Calu3 (cell line): Measurements from ENCODE around the gene MMAB. TPM values are rescaled to one million over a fixed set of nuclear protein-coding genes. Genes with fewer than 3 reads are reported as not detected.

Experiments
- BruUV-seq: library from RNA; stranded (reverse); fragments of 400-500 nt; replicated peaks from 2 replicates; lab custom pipeline; 2021; lab: Mats Ljungman, UMichigan
- CTCF ChIA-PET: fragments of 300-600 bp; sonication (Branson Sonifier 250); formaldehyde crosslinking; loops from one replicate; lab custom pipeline; 2022; ENCODE audit warnings: antibody characterized with exemption; lab: Charles Lee
- DNase-seq: peaks from one replicate; pipeline ENCODE4 v3.0.0; 2022
- H3K27ac Mint-ChIP-seq: one replicate; pipeline ENCODE4 v1.8.0; 2022; ENCODE audit warnings: mixed read lengths; ENCODE audit not compliant: unreplicated experiment
- H3K27me3 Mint-ChIP-seq: one replicate; pipeline ENCODE4 v1.8.0; 2022; ENCODE audit warnings: mixed read lengths; ENCODE audit not compliant: unreplicated experiment
- H3K36me3 Mint-ChIP-seq: one replicate; pipeline ENCODE4 v1.8.0; 2022; ENCODE audit warnings: mild to moderate bottlenecking, moderate library complexity, mixed read lengths; ENCODE audit not compliant: insufficient read depth, unreplicated experiment
- H3K4me1 Mint-ChIP-seq: one replicate; pipeline ENCODE4 v1.8.0; 2022; ENCODE audit warnings: mild to moderate bottlenecking, low read depth, mixed read lengths; ENCODE audit not compliant: unreplicated experiment
- H3K4me3 Mint-ChIP-seq: one replicate; pipeline ENCODE4 v1.8.0; 2022; ENCODE audit warnings: mild to moderate bottlenecking, low read depth, moderate library complexity, mixed read lengths; ENCODE audit not compliant: unreplicated experiment
- H3K9me3 Mint-ChIP-seq: one replicate; pipeline ENCODE4 v1.8.0; 2022; ENCODE audit warnings: low read depth, mixed read lengths; ENCODE audit not compliant: unreplicated experiment
- intact Hi-C: fragments of 100-400 bp; cut with micrococcal nuclease; formaldehyde crosslinking; loops from one replicate; pipeline ENCODE4 v1.10.0; 2022; ENCODE audit not compliant: unreplicated experiment
- total RNA-seq: library from RNA; stranded (reverse); gene quantifications from 2 replicates; pipeline ENCODE4 v1.2.3, GENCODE V29; 2022
- TF ChIP-seq, protein P1 (sequence below): fragments of 200-600 bp; IDR thresholded peaks from one replicate; pipeline ENCODE4 v1.8.0; 2022; ENCODE audit warnings: antibody characterized with exemption; ENCODE audit not compliant: unreplicated experiment

Gene MMAB
- total RNA-seq, 1 experiment from 2014 or later, result 82.8 TPM

DNA sequence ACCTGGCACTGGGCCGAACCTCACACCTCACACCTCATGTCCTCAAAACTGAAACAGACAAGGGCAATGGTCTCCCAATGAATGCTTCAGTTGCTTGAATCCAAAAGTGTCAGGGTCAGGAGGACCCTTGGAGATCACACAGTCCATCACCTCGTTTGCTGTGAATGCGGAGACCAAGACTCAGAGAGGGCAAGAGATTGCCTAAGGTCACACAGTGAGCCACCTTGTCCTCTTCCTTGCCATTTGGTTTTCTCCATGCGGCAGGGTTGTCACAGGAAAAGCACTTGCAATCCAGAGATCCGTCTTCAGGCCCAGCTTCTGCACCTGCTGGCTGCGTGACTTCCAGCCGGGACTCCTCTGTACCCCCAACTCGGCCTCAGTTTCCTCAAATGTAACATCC lies 28.3 kb upstream of the MMAB start:
- TF ChIP-seq, protein P1, sequence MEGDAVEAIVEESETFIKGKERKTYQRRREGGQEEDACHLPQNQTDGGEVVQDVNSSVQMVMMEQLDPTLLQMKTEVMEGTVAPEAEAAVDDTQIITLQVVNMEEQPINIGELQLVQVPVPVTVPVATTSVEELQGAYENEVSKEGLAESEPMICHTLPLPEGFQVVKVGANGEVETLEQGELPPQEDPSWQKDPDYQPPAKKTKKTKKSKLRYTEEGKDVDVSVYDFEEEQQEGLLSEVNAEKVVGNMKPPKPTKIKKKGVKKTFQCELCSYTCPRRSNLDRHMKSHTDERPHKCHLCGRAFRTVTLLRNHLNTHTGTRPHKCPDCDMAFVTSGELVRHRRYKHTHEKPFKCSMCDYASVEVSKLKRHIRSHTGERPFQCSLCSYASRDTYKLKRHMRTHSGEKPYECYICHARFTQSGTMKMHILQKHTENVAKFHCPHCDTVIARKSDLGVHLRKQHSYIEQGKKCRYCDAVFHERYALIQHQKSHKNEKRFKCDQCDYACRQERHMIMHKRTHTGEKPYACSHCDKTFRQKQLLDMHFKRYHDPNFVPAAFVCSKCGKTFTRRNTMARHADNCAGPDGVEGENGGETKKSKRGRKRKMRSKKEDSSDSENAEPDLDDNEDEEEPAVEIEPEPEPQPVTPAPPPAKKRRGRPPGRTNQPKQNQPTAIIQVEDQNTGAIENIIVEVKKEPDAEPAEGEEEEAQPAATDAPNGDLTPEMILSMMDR, result no peak
- CTCF ChIA-PET, result no interaction called here
- no peaks in the 10 kb centered on the region for H3K9me3 Mint-ChIP-seq
- DNase-seq, result no peak
- H3K36me3 Mint-ChIP-seq, result peaks cover 14% of the 10 kb centered on the region
- peaks cover 20% of the 10 kb centered on the region for H3K27me3 Mint-ChIP-seq
- H3K27ac Mint-ChIP-seq, result no peak overlapping the region
- BruUV-seq, result no TSS peak
- intact Hi-C loops, result no loop called here
- no peaks in the 10 kb centered on the region for H3K4me1 Mint-ChIP-seq
- H3K4me3 Mint-ChIP-seq, result no peak overlapping the region

GRCh38 chr12:109600995-109601394 lies 27.7 kb upstream of the MMAB start:
- H3K4me3 Mint-ChIP-seq, result no peak overlapping the region
- no peak for DNase-seq
- no TSS peak for BruUV-seq
- H3K9me3 Mint-ChIP-seq, result no peaks in the 10 kb centered on the region
- CTCF ChIA-PET, result no interaction called here
- no peak overlapping the region for H3K27ac Mint-ChIP-seq
- intact Hi-C loops, result no loop called here
- H3K4me1 Mint-ChIP-seq, result no peaks in the 10 kb centered on the region
- TF ChIP-seq, protein P1, result no peak
- H3K27me3 Mint-ChIP-seq, result peaks cover 14% of the 10 kb centered on the region
- peaks cover 14% of the 10 kb centered on the region for H3K36me3 Mint-ChIP-seq

- BruUV-seq, result no TSS peak
- TF ChIP-seq, protein P1, result no peak
- Mint-ChIP-seq H3K4me1 (no peaks in the 10 kb centered on the region), H3K4me3 (no peak overlapping the region), H3K27me3 (peaks cover 9% of the 10 kb centered on the region), H3K36me3 (peaks cover 14% of the 10 kb centered on the region), H3K9me3 (no peaks in the 10 kb centered on the region), H3K27ac (no peak overlapping the region)
- no peak for DNase-seq
- CTCF ChIA-PET, result interaction anchor here (1.2 kb wide), 1 partner anchor 174 kb away, joined by 5 read pairs; no protein-coding TSS in a partner anchor
- intact Hi-C loops, result no loop called here
These were observed 27.2 kb upstream of the MMAB start for GRCh38 chr12:109600481-109600880.

- CTCF ChIA-PET, result interaction anchor here (3.3 kb wide), 1 partner anchor 176 kb away, joined by 56 read pairs; no protein-coding TSS in a partner anchor
- no peak overlapping the region for H3K27ac Mint-ChIP-seq
These were observed 25.8 kb upstream of the MMAB start for GRCh38 chr12:109599087-109599486.

More at GRCh38 chr12:109599087-109599486, 25.8 kb upstream of the MMAB start:
- H3K27me3 Mint-ChIP-seq, result no peaks in the 10 kb centered on the region
- TF ChIP-seq, protein P1, result no peak
- H3K4me3 Mint-ChIP-seq, result no peak overlapping the region
- H3K9me3 Mint-ChIP-seq, result no peaks in the 10 kb centered on the region
- peaks cover 14% of the 10 kb centered on the region for H3K36me3 Mint-ChIP-seq
- no peaks in the 10 kb centered on the region for H3K4me1 Mint-ChIP-seq
- TSS peak; percentile 22 for BruUV-seq
- DNase-seq, result no peak
- intact Hi-C loops, result loop anchor here (5.0 kb wide), 2 partner anchors 113 to 167 kb away; partner anchors contain the start of gene FAM222A
